Muscle of leg (tissue), 11 donors: ENCODE results near the gene FKRP. TPM values are rescaled to one million over a fixed set of nuclear protein-coding genes. Genes with fewer than 3 reads are reported as not detected.
A peak's percentile ranks its signal among the peaks of the same experiment; 100 is the strongest.
"Not testable (repeated sequence)": the region's sequence is repeated elsewhere in the genome, so short reads cannot be mapped to it uniquely, and the experiment has no call there.

Source experiments
- DNase-seq: peaks from one replicate; pipeline ENCODE4 v3.0.0; 2013
- H3K27ac ChIP-seq: one replicate; pipeline ENCODE4 v1.5.1; 2013; ENCODE audit warnings: mild to moderate bottlenecking, low read length, control low read depth
- H3K27me3 ChIP-seq: one replicate; pipeline ENCODE4 v1.6.1; 2013; ENCODE audit warnings: low read length; ENCODE audit not compliant: control insufficient read depth, insufficient read depth
- H3K36me3 ChIP-seq: one replicate; pipeline ENCODE4 v1.6.1; 2013; ENCODE audit warnings: low read length; ENCODE audit not compliant: control insufficient read depth, insufficient read depth
- H3K4me1 ChIP-seq: one replicate; pipeline ENCODE4 v1.6.1; 2013; ENCODE audit warnings: low read length; ENCODE audit not compliant: control insufficient read depth, insufficient read depth
- H3K4me3 ChIP-seq: one replicate; pipeline ENCODE4 v1.5.1; 2013; ENCODE audit warnings: low read length, control low read depth
- H3K9me3 ChIP-seq: replicated peaks from 2 replicates; pipeline ENCODE4 v1.6.1; 2013; ENCODE audit warnings: low read depth, low read length; ENCODE audit not compliant: control insufficient read depth
- WGBS: methylation state at CpG from one replicate; pipeline ENCODE4 v1.1.5; 2013; ENCODE audit warnings: missing lambda C conversion rate; ENCODE audit not compliant: insufficient coverage; 5-methylcytosine and 5-hydroxymethylcytosine counted together
- polyA plus RNA-seq, 8 donors: library from polyadenylated mRNA; unstranded; fragments of 120-200 nt; gene quantifications; one replicate each; pipeline versions ENCODE4 v1.2.1 to v1.2.3, GENCODE V29; 2013; ENCODE audit warnings: inconsistent platforms in 1 of 8, low replicate concordance in 1 of 8; ENCODE audit not compliant: insufficient read length in 8 of 8, insufficient read depth in 1 of 8
- total RNA-seq: library from RNA; stranded (reverse); fragments of 120-200 nt; gene quantifications from one replicate; pipeline ENCODE4 v1.2.4, GENCODE V29; 2013

FKRP gene
- total and polyA plus RNA-seq, 9 donors = 14.3 to 22.7 (median 20.0) TPM

DNA sequence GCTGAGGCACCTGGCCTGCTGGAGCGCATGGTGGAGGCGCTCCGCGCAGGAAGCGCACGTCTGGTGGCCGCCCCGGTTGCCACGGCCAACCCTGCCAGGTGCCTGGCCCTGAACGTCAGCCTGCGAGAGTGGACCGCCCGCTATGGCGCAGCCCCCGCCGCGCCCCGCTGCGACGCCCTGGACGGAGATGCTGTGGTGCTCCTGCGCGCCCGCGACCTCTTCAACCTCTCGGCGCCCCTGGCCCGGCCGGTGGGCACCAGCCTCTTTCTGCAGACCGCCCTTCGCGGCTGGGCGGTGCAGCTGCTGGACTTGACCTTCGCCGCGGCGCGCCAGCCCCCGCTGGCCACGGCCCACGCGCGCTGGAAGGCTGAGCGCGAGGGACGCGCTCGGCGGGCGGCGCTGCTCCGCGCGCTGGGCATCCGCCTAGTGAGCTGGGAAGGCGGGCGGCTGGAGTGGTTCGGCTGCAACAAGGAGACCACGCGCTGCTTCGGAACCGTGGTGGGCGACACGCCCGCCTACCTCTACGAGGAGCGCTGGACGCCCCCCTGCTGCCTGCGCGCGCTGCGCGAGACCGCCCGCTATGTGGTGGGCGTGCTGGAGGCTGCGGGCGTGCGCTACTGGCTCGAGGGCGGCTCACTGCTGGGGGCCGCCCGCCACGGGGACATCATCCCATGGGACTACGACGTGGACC, 10.1 kb downstream of the FKRP start:
- Histone ChIP-seq H3K27ac (no peak overlapping the region), H3K9me3 (no peaks in the 10 kb centered on the region), H3K36me3 (peaks cover 33% of the 10 kb centered on the region), H3K4me1 (peaks cover 14% of the 10 kb centered on the region), H3K4me3 (no peak overlapping the region), H3K27me3 (no peaks in the 10 kb centered on the region)
- DNase-seq = no peak
- 83% methylated on average over 86 of the region's 86 CpGs for WGBS

DNA sequence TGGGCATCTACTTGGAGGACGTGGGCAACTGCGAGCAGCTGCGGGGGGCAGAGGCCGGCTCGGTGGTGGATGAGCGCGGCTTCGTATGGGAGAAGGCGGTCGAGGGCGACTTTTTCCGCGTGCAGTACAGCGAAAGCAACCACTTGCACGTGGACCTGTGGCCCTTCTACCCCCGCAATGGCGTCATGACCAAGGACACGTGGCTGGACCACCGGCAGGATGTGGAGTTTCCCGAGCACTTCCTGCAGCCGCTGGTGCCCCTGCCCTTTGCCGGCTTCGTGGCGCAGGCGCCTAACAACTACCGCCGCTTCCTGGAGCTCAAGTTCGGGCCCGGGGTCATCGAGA, 10.7 kb downstream of the FKRP start:
- no peak for DNase-seq
- Histone ChIP-seq H3K27me3 (no peaks in the 10 kb centered on the region), H3K4me3 (no peak overlapping the region), H3K9me3 (no peaks in the 10 kb centered on the region), H3K27ac (no peak overlapping the region), H3K4me1 (peaks cover 14% of the 10 kb centered on the region), H3K36me3 (peaks cover 32% of the 10 kb centered on the region)
- 71% methylated on average over 30 of the region's 30 CpGs for WGBS

- Histone ChIP-seq H3K4me1 (peaks cover 14% of the 10 kb centered on the region), H3K4me3 (no peak overlapping the region), H3K27me3 (no peaks in the 10 kb centered on the region), H3K36me3 (peaks cover 24% of the 10 kb centered on the region), H3K9me3 (no peaks in the 10 kb centered on the region), H3K27ac (no peak overlapping the region)
- WGBS = no CpG with 5 or more reads among the region's 6 CpGs
- no peak for DNase-seq
Observed at GRCh38 chr19:46759206-46759605, 13.3 kb downstream of the FKRP start.

DNA sequence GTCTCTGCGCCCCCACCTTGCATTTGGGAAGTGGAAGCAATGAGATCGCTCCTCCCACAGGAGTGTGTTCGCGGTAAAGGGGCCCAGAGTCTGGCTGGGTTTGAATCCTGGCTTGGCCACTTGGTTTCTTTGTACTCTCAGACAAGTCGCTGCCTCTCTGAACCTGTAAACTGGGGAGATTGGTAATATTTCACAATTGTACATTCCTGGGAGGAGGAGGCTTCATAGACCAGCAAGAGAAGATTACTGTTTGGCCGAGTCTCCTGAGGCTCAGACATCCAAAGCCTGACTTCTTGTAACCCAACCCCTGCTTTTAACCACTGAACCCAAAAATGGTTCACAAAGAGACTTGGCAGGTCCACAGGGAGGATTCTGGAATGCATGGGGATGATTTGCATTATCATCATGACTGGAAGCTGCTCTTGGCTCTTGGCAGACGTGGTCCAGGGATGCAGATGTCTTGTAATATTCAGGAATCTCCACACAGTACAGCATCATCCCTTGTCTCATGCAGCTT, 14.0 kb downstream of the FKRP start:
- Histone ChIP-seq H3K27ac (no peak overlapping the region), H3K4me3 (no peak overlapping the region), H3K27me3 (no peaks in the 10 kb centered on the region), H3K36me3 (peaks cover 24% of the 10 kb centered on the region), H3K4me1 (peaks cover 14% of the 10 kb centered on the region), H3K9me3 (no peaks in the 10 kb centered on the region)
- DNase-seq = peak; percentile 84
- 24% methylated on average over 5 of the region's 7 CpGs for WGBS

DNA sequence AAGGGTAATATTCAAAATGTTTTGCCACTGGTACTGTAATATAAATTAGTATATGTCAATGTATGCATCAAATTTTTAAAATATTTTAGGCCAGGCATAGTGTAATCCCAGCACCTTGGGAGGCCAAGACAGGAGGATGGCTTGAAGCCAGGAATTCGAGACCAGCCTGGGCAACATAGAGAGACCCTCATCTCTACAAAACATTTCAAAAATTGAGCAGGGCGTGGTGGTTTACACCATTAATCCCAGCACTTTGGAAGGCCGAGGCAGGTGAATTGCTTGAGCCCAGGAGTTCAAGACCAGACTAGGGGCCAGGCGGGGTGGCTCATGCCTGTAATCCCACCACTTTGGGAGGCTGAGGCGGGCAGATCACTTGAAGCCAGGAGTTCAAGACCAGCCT, 14.5 kb downstream of the FKRP start:
- Histone ChIP-seq H3K27me3 (no peaks in the 10 kb centered on the region), H3K27ac (no peak overlapping the region)
- 76% methylated on average over 4 of the region's 5 CpGs for WGBS

DNA sequence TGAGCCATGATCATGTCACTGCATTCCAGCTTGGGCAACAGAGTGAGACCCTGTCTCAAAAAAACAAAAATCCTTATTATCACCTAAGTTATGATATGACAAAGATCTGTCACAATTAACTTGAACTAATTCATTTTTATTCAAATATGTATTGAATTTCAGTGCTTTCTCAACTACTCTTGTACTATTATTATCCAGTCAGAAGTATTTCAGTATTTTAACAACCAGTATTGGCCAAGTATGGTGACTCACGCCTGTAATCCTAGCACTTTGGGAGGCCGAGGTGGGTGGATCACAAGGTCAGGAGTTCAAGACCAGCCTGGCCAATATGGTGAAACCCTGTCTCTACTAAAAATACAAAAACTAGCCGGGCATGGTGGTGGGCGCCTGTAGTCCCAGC, 15.0 kb downstream of the FKRP start:
- H3K27ac ChIP-seq, H3K4me3 ChIP-seq, H3K27me3 ChIP-seq, DNase-seq, H3K9me3 ChIP-seq: not testable (repeated sequence)
- peaks cover 18% of the 10 kb centered on the region for H3K36me3 ChIP-seq
- 73% methylated on average over 2 of the region's 4 CpGs for WGBS
- H3K4me1 ChIP-seq = peaks cover 14% of the 10 kb centered on the region

More for the DNA sequence above, 14.5 kb downstream of the FKRP start:
- no peaks in the 10 kb centered on the region for H3K9me3 ChIP-seq
- H3K4me3 ChIP-seq = no peak overlapping the region
- H3K4me1 ChIP-seq = peaks cover 14% of the 10 kb centered on the region
- no peak for DNase-seq
- peaks cover 20% of the 10 kb centered on the region for H3K36me3 ChIP-seq

DNA sequence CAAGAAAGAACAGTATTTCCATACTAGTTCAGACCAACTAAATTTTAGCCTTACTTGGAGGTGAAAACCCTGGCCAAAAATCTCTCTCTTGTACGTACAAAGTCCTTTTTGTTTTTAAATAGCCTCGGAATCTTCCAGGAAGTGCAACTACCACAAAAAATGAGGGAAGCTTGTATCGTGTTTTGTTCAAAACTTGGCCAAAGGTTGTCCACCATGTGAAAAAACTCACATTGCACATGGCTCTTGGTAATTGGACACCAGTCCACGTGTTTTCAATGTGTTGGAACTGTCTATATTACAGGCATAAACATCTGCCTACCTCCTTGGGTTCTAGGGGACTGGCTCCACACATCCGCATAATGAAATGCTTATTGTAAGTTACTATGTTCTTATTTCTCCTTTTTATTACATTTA, 15.6 kb downstream of the FKRP start:
- DNase-seq = peak; percentile 40
- Histone ChIP-seq H3K27ac (no peak overlapping the region), H3K27me3 (no peaks in the 10 kb centered on the region), H3K9me3 (no peaks in the 10 kb centered on the region), H3K36me3 (peaks cover 18% of the 10 kb centered on the region), H3K4me3 (no peak overlapping the region), H3K4me1 (peaks cover 14% of the 10 kb centered on the region)
- no CpG with 5 or more reads among the region's 5 CpGs for WGBS

- H3K27ac ChIP-seq = no peak overlapping the region
- H3K4me1 ChIP-seq = peaks cover 8% of the 10 kb centered on the region
- WGBS = no CpG with 5 or more reads among the region's 6 CpGs
- no peaks in the 10 kb centered on the region for H3K27me3 ChIP-seq
- no peak overlapping the region for H3K4me3 ChIP-seq
- no peak for DNase-seq
- peaks cover 9% of the 10 kb centered on the region for H3K36me3 ChIP-seq
- no peaks in the 10 kb centered on the region for H3K9me3 ChIP-seq
Observed at GRCh38 chr19:46762245-46762890, 16.5 kb downstream of the FKRP start.

DNA sequence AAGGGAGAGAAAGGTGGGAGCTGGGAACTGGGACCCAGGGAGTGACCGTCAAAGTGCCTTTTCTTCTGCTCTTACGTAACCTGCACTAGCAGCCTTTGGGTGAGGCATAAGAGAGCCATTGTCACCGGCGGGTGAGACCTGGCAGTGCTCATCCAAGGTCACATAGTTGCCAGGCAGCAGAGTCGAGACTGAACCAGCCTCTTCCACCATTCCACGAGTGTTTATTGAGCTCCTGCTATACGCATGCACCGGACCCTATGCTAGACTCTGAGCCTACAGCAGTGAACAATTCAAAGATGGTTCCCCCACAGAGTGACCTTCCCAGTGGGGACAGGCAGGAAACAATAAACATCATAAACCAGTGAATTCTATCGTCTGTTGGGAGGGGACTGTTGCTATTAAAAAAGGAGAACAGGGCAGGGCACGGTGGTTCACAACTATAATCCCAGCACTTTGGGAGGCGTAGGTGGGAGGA, 19.0 kb downstream of the FKRP start:
- DNase-seq = no peak
- H3K27ac ChIP-seq = no peak overlapping the region
- H3K4me3 ChIP-seq = no peak overlapping the region
- H3K9me3 ChIP-seq = no peaks in the 10 kb centered on the region
- WGBS = 70% methylated on average over 9 of the region's 11 CpGs
- H3K27me3 ChIP-seq = no peaks in the 10 kb centered on the region
- peaks cover 2% of the 10 kb centered on the region for H3K4me1 ChIP-seq
- no peaks in the 10 kb centered on the region for H3K36me3 ChIP-seq

- no peak overlapping the region for H3K4me3 ChIP-seq
- no peaks in the 10 kb centered on the region for H3K9me3 ChIP-seq
- no peak overlapping the region for H3K27ac ChIP-seq
- WGBS = 41% methylated on average over 14 of the region's 18 CpGs
- no peaks in the 10 kb centered on the region for H3K27me3 ChIP-seq
- H3K36me3 ChIP-seq = no peaks in the 10 kb centered on the region
- DNase-seq = no peak
- H3K4me1 ChIP-seq = no peaks in the 10 kb centered on the region
Observed at GRCh38 chr19:46766569-46767317, 20.9 kb downstream of the FKRP start.
